NCI-H2107 treated with DMSO at 0.1 percent for 48 hours (cell line): ENCODE results near the gene EIF2AK2.

Source experiments
- DNase-seq: peaks from one replicate; lab custom pipeline; 2025; ENCODE audit not compliant: unreplicated experiment; lab: John Stamatoyannopoulos, UW

The EIF2AK2 gene

GRCh38 chr2:37104178-37104577 is 52.6 kb downstream of the EIF2AK2 start:
- no peak for DNase-seq

DNA sequence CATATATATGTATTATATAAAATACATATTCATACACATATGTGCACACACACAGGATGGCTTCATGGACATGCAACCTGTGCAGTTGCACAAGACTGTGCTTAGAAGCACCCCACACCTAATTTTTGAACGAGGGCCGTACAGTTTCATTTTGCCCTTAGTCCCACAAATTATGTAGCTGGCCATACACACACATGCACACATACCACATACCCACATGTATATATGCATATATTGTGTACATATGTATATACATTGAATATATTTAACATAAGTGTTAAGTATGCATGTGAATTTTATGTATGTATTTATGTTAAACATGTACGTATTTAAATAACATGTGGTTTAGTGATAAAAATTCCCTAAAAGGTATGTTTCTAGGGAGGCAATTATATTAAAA is 54.2 kb downstream of the EIF2AK2 start:
- DNase-seq = no peak

DNA sequence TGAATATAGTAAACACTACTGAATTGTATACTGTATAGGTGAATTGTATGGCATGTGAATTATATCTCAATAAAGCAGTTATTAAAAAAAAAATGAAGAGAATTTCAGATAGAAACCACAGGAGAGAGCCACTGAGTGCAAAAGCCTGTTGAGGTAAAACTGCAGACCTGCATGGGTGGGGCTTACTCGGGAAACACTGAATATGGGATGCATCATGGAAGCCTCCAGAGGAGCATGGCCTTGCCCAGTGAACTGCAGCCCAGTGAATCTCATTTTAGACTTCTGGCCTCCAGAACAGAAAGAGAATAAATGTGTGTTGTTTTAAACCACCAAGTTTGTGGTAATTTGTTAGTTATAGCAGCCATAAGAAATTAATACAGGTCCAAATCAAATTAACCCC is 56.7 kb downstream of the EIF2AK2 start:
- DNase-seq = no peak

DNA sequence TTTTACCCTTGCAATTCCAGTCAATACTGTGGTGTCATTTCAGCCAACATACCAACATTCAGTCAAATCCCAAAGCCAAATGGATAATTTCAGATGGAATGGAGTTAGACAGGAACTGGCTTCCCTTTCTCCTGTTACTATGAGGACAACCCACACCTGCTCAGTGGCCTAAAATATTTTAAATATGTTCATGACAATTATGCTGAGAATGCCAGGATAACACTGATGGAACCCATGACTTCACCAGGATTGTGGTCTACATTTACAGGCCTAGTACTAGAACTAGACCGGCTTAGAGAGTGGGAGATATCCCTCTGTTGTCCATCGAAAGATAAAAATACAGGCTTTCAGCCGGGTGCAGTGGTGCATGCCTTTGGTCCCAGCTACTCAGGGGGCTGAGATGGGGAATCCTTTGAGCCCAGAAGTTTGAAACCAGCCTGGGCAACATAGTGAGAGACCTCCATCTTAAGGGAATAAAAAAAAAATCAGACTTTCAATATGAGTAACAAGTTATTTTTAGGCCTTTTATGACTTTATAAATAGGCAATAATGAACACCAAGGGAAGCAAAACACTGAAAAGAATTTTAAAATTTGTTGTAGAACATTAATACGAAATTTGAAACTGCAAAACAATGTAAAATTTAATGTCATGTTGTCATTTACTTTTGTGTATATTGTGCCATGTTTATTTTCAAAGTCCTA is 58.2 kb downstream of the EIF2AK2 start:
- DNase-seq = no peak

DNA sequence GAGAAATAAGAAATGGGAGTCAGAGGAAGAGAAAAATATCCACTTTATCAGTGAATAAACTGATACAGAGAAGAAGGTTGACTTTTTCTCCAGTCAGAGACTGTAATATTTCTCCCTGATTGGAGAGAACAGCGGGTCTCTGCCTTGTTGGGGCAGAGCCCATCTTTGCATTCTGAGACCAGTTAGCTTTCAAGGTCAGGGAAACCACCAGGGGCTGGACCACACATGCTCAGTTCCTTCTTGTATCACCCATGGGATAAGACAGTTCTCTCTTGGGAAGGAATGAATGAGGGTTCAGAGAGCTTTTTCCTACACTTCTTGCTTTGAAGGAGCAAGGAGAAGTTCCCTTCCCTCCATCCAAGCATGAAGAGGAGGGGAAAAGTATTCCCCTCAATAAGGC is 60.2 kb downstream of the EIF2AK2 start:
- DNase-seq = no peak

- DNase-seq = no peak
Measured at GRCh38 chr2:37091873-37092272, 64.9 kb downstream of the EIF2AK2 start.

DNA sequence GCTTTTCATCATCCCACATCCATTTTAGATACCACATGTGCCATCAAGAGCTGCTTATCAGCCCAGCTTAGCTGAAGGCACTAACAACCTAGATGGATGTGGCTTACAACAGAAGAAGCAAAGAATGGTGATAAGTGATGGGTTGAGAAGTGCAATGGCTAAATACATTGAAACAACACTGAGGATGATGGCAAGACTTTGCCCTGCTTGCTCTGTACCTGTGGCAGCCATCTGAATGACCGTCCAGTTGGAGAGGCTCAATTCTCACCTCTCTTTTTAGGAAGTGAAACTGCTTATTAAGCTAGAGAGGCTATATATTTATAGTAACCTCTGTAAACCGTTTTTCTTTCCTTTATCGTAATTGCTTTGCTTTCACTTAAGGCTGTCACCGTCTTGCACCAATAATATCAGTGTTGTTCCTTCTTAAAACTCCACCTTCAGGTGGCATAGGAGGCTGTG is 66.7 kb downstream of the EIF2AK2 start:
- DNase-seq = no peak

DNA sequence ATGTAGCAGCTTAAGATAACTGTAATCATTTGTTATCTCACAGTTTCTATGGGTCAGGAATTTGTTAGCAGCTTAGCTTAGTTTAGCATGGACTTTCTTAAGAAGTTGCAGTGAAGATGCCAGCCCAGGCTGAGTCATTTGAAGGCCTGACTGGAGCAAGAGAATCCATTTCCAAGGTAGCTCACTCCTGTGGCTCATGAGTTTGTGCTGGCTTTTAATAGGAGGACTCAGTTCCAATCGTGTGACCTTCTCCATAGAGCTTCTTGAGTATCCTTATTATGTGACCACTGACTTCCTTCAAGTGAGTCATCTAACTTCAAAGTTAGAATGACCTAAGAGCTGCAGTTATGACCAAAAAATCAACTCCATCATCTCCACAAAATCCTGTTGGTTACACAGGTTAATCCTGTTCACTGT is 71.0 kb downstream of the EIF2AK2 start:
- no peak for DNase-seq

- DNase-seq = no peak
Measured at GRCh38 chr2:37084797-37085196, 72.0 kb downstream of the EIF2AK2 start.

GRCh38 chr2:37083873-37084794 is 72.6 kb downstream of the EIF2AK2 start, which contains the start of the genes GPATCH11 and HEATR5B:
Gene GPATCH11 (plus strand): TSS chr2:37084518. CDS start chr2:37088382, 3,864 bp downstream.
Gene HEATR5B (minus strand): TSS chr2:37084372. CDS start chr2:37083414, 958 bp downstream.
- DNase-seq = peak; percentile 98

- no peak for DNase-seq
Measured at GRCh38 chr2:37080689-37081088, 76.1 kb downstream of the EIF2AK2 start.

DNA sequence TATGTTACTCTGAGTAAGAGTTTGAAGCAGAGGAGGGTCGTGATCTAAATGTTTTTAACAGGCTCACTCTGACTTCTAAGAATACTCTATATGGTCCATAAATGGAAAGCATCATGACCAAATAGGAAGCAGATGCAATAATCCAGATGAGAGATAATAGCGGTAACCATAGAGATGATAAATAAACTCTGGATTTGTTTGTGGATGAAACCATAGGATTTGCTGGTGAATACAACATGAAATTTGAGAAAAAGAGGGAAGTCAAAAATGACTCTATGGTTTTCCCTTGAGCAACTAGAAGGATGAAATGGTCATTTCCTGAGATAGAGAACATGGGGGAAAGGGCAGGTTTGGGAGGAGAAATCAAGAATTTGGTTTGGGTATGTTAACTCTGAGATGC is 76.5 kb downstream of the EIF2AK2 start:
- no peak for DNase-seq

GRCh38 chr2:37070931-37071330 is 85.8 kb downstream of the EIF2AK2 start:
- no peak for DNase-seq

GRCh38 chr2:37068686-37069085 is 88.1 kb downstream of the EIF2AK2 start:
- DNase-seq = no peak

DNA sequence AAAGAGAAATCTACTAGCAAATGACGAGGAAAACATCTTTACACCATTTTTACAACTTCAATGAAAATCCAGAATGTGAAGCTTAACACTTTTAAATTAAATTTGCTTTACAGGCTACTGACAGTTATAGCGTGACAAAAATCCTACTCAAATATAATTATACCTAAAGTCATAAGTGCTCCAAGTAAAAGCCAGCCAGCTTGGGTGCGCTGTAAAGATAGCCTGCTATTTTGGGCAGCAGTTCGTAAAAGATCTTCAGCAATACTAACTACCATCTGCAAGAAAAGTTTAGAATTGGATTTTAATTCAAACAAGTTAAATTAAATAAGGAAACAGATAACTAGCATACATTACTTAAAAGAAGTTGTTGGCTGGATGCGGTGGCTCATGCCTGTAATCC is 95.0 kb downstream of the EIF2AK2 start:
- no peak for DNase-seq

DNA sequence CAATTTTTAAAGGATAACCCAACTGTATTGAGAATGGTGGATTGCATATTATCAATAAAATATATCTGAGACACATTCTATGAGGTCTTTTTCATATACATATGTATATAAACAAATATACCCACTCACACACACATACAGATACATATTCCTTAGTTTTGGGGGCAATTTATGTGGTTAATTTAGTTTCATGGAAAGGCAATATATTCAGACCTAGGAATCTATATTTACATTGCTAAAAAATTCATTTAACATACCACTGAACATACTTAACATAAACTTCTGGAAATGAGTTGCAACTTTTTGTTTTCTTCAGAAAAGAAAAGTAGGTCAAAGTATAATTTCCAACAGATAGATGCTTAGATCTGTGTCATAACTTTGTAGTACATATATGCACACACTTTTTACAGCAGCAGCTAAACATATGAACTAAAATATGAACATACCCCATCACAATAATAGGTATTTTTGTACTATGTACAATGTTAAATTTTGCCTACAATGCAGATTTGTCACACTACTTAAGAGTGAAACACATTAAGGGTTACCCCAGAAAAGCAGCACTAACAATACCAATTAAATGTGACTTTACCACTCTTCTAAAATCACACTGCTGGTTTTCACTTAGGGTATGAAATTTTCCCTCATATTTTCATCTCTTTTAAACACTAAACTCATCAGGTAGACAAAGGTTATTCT is 95.6 kb downstream of the EIF2AK2 start:
- no peak for DNase-seq

- DNase-seq = no peak
Measured at GRCh38 chr2:37060446-37060845, 96.3 kb downstream of the EIF2AK2 start.

- DNase-seq = no peak
Measured at GRCh38 chr2:37059841-37060240, 96.9 kb downstream of the EIF2AK2 start.

DNA sequence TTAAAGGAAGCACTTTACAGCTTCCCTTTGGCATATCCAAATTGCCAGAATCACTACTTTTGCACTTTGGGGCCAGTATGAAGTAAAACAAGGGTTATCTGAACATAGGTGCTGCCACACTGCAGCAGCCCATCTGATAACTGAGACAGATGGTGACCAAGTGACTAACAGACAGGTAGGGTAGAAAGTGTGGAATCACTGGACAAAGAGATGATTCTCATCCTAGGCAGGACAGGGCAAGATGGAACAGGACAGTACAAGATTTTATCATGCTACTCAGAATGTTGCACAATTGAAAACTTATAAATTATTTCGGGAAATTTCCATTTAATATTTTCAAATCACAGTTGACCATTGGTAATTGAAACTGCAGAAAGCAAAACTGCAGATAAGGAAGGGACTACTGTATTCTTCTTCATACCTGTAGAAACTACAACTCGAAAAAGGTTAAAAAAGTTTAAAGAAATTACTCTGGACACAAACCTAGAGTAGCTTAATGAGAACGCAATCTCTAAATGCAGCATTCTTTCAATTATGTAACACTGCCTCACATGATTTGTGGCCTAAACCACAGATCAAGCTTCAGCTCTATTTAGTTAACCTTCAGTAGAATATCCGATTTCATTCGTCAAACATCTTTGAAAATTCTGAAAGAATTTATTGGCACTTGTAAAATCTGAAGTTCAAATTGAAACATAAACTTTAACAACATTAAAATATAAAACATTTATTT is 104.0 kb downstream of the EIF2AK2 start:
- DNase-seq = no peak
